Osteoblast (primary cell): ENCODE data around the gene EYS. TPM values are rescaled to one million over a fixed set of nuclear protein-coding genes. Genes with fewer than 3 reads are reported as not detected.

Experiments used
- DNase-seq: peaks from one replicate; pipeline ENCODE4 v3.0.0; 2011; ENCODE audit warnings: low spot score, mixed read lengths; ENCODE audit not compliant: insufficient read length; ENCODE audit errors: missing footprints
- H2AFZ ChIP-seq: 2 replicates; pipeline ENCODE4 v1.6.0; 2011; ENCODE audit warnings: mild to moderate bottlenecking, low read length
- H3K27ac ChIP-seq: 2 replicates; pipeline ENCODE4 v1.5.1; 2011; ENCODE audit warnings: mild to moderate bottlenecking, low read depth, low read length, moderate library complexity
- H3K27me3 ChIP-seq: 2 replicates; pipeline ENCODE4 v1.6.0; 2012; ENCODE audit warnings: mild to moderate bottlenecking, control low read depth, inconsistent platforms, low read length, moderate library complexity; ENCODE audit not compliant: insufficient read depth
- H3K36me3 ChIP-seq: 2 replicates; pipeline ENCODE4 v1.5.1; 2011; ENCODE audit warnings: mild to moderate bottlenecking, low read length, control low read depth, moderate library complexity; ENCODE audit not compliant: insufficient read depth
- H3K4me1 ChIP-seq: 2 replicates; pipeline ENCODE4 v1.5.1; 2011; ENCODE audit warnings: mild to moderate bottlenecking, low read length, control low read depth, moderate library complexity; ENCODE audit not compliant: insufficient read depth
- H3K4me2 ChIP-seq: 2 replicates; pipeline ENCODE4 v1.6.0; 2011; ENCODE audit warnings: mild to moderate bottlenecking, low read length; ENCODE audit not compliant: insufficient read depth
- H3K4me3 ChIP-seq: fragments of 200-600 bp; sonication (generic); 3 replicates; pipeline ENCODE4 v1.5.1; 2012; ENCODE audit warnings: mild to moderate bottlenecking, low read length, inconsistent platforms; ENCODE audit not compliant: insufficient read depth
- H3K79me2 ChIP-seq: 2 replicates; pipeline ENCODE4 v1.6.0; 2012; ENCODE audit warnings: mild to moderate bottlenecking, low read length, control low read depth, inconsistent platforms; ENCODE audit not compliant: insufficient read depth
- H3K9me3 ChIP-seq: 2 replicates; pipeline ENCODE4 v1.5.1; 2011; ENCODE audit warnings: low read depth, low read length, control low read depth
- H4K20me1 ChIP-seq: 2 replicates; pipeline ENCODE4 v1.6.0; 2012; ENCODE audit warnings: mild to moderate bottlenecking, low read length, control low read depth; ENCODE audit not compliant: insufficient read depth
- CTCF ChIP-seq: IDR thresholded peaks from 2 replicates; pipeline ENCODE4 v1.5.1; 2011; ENCODE audit warnings: mild to moderate bottlenecking, low read depth, low read length, moderate library complexity; ENCODE audit errors: extremely low read depth
- total RNA-seq: library from RNA; depleted of rRNA; stranded (reverse); fragments of >200 nt; gene quantifications from 2 replicates; pipeline ENCODE4 v1.2.3, GENCODE V29; 2012

The EYS gene
- total RNA-seq, 1 donor: under 0.01 TPM

- TF ChIP-seq CTCF: no peak
- Histone ChIP-seq H3K4me2 (no peak overlapping the region), H2AFZ (no peak overlapping the region), H3K4me3 (no peak overlapping the region), H3K27me3 (no peaks in the 10 kb centered on the region), H3K36me3 (no peaks in the 10 kb centered on the region), H3K9me3 (peaks cover 2% of the 10 kb centered on the region), H3K79me2 (no peaks in the 10 kb centered on the region), H3K27ac (no peak overlapping the region), H4K20me1 (no peaks in the 10 kb centered on the region), H3K4me1 (no peaks in the 10 kb centered on the region)
- DNase-seq: no peak
Measured at GRCh38 chr6:64948261-64948660, 758.8 kb downstream of the EYS start.

- Histone ChIP-seq H3K27me3 (no peaks in the 10 kb centered on the region), H3K9me3 (peaks cover 2% of the 10 kb centered on the region), H3K4me1 (no peaks in the 10 kb centered on the region), H3K79me2 (no peaks in the 10 kb centered on the region), H4K20me1 (no peaks in the 10 kb centered on the region), H3K36me3 (no peaks in the 10 kb centered on the region), H3K4me2 (no peak overlapping the region), H3K27ac (no peak overlapping the region), H2AFZ (no peak overlapping the region), H3K4me3 (no peak overlapping the region)
- no peak for TF ChIP-seq CTCF
- no peak for DNase-seq
Measured at GRCh38 chr6:64945450-64945849, 761.6 kb downstream of the EYS start.

- Histone ChIP-seq H2AFZ (no peak overlapping the region), H3K27ac (no peak overlapping the region), H3K79me2 (no peaks in the 10 kb centered on the region), H3K4me2 (no peak overlapping the region), H3K36me3 (no peaks in the 10 kb centered on the region), H3K4me1 (no peaks in the 10 kb centered on the region), H3K4me3 (no peak overlapping the region), H4K20me1 (no peaks in the 10 kb centered on the region), H3K9me3 (no peaks in the 10 kb centered on the region), H3K27me3 (no peaks in the 10 kb centered on the region)
- no peak for DNase-seq
- no peak for TF ChIP-seq CTCF
Measured at GRCh38 chr6:64932486-64932885, 774.5 kb downstream of the EYS start.

GRCh38 chr6:64930681-64931080 is 776.3 kb downstream of the EYS start:
- H3K4me1 ChIP-seq: no peaks in the 10 kb centered on the region
- no peak for DNase-seq
- H3K27me3 ChIP-seq: no peaks in the 10 kb centered on the region
- H3K27ac ChIP-seq: no peak overlapping the region
- H2AFZ ChIP-seq: no peak overlapping the region
- no peak overlapping the region for H3K4me3 ChIP-seq
- H3K9me3 ChIP-seq: no peaks in the 10 kb centered on the region
- H3K79me2 ChIP-seq: no peaks in the 10 kb centered on the region
- no peaks in the 10 kb centered on the region for H3K36me3 ChIP-seq
- no peak for TF ChIP-seq CTCF
- no peaks in the 10 kb centered on the region for H4K20me1 ChIP-seq
- no peak overlapping the region for H3K4me2 ChIP-seq
